HG03378 (cell line): ENCODE measurements around the gene RNF121.

Source experiments
- ATAC-seq: cut with Tn5 transposase; IDR thresholded peaks from one replicate; pipeline ENCODE4 v1.9.1; 2021; ENCODE audit warnings: mild to moderate bottlenecking, moderate library complexity; ENCODE audit not compliant: unreplicated experiment

The RNF121 gene

DNA sequence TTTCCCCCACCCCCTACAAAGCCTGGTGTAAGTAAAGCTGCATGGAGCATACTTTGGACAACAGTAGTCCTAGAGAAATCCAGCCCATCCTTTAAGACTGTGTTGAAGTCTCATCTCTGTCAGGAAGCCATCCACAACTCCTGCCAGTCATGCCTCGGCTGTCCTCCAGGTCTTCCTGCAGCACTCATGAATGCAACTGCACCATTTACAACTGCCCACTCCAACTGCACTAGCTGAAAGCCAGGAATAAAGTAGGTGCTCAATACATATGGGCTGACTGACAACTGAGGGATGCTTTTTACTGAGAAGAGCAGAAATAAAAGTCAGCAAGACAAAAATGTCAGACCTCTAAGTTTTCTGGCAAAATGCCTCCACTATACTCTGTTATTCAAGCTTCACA lies 97.2 kb downstream of the RNF121 start:
- no peak for ATAC-seq

DNA sequence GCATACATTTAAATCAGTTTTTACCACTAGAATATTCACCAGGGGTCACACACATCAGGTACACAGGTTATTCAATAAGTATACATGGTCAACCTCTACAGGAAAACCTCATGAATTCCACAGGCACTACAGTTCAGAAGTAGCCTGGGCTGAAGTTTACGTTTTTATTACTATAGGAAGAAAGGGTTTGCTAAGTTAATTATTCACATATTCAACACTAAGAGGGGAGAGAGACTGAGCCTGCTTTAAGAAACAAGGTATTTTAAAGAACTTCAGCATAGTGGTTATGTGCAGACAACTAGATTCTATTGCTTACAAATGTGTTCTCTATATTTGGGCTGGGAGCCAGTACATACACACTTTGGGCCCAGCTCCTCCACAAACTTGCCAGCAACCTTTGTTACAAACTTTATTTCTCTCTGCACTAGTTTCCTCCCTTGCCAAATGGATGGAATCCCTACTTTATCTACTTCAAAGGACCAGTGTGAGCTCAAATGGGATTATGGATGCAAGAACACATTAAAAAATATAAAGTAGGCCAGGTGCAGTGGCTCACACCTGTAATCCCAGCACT lies 101.7 kb downstream of the RNF121 start:
- no peak for ATAC-seq

DNA sequence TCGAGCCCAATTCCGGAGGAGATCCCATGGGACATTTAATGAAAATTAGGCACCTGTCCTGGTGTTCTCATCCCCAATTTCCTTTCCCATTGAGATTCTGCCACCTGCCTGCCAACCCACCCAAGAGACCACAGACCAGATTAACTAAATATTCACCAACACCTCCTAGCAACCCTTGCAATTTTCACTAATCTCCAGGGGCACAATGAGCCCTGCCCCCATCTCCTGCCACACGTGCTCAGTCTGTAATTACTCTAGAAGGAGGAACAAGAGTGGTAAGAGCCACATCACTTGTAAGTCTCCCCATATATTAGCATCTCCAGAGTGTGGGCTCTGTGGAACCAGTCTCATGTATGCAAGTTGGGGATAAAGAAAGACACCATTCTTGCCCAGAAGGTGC lies 107.8 kb downstream of the RNF121 start:
- no peak for ATAC-seq

DNA sequence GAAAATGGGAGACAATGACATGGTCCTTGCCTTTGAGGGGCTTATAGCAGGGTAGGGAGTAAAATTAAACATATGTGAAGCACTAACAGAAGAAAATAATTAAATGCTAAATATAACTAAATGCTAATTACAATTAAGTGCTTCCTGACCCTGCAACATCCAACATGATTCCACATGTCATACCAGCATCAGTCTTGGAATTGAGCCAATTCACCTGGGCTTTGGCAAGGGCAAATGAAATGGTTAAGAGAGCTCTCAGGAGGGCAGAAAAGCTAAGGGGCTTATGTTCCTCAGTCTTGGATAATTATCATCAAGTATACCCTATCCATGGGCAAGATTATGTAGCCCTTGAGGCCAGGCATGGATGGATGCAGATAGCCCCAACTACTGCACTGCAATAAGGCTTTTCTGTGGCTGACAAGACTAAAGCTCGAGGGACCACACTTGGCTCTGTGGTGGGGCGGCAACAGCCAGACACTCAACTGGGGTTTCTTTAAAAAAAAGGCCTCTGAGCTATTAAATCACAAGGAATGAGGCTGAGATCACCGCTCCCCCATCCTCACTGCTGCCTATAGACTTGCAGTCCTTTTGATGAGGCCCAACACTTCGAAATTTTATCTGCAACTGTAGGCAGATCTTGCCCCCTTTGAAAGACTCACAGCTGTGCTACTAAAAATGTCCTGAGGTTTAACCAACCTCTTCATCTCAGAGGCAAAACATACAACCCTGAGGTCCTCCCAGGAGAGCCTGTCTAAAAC lies 108.9 kb downstream of the RNF121 start:
- ATAC-seq: no peak

DNA sequence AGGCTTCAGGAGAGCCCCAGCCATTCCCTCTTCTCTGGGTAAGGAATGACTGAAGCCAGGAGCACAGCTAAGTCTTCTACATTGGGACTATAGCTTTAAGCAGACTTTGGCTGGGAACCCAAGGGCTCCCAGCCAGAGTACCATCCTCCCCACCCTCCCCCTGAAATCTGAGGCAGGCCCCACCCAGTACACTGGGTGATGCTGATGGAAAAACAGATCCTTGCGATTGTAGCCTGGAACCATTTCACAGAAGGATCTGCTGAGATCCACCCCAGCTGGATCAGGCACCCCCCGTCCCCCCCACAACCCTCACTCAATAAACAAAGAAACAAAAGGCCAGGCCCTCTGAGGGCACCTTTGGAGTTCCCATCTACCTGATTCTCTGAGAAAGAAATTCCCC lies 109.6 kb downstream of the RNF121 start:
- no peak for ATAC-seq

DNA sequence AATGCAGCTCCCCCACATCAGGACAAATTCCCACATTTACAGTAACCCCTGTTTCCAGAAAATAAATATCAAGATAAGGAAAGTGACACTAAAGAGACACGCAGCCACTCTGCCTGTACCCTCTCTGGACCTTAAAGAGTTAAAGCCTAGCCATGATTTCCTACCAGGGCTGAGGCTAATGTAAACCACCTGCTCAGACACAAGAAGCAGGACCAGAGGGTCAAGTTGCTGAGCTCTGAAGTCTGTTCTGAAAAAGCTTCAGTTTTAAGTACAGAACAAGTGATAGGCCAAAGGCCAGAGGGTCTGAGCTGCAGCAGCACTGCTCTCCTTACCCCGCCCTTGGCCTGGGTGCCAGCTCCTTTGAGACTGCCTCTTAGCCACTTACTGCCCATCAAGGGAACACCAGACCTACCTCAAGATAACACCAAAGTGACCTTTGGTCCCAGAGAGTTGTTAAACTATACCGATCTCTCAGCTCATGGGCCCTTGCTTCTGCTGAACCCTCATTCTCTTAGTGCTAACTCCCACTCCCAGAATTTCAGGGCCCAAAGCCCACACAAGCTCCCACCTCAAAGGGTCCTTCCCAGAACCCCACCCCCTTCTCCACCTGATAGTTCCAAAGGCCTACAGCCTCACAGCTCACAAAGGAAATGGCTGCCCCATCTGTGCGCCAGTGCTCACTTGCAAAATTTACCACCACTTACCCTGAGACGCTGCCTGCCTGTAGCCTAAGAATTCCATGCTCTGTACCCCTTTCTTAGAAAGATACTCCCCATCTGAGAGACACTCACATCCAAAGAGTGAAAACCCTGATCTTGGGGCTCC lies 110.4 kb downstream of the RNF121 start:
- no peak for ATAC-seq

DNA sequence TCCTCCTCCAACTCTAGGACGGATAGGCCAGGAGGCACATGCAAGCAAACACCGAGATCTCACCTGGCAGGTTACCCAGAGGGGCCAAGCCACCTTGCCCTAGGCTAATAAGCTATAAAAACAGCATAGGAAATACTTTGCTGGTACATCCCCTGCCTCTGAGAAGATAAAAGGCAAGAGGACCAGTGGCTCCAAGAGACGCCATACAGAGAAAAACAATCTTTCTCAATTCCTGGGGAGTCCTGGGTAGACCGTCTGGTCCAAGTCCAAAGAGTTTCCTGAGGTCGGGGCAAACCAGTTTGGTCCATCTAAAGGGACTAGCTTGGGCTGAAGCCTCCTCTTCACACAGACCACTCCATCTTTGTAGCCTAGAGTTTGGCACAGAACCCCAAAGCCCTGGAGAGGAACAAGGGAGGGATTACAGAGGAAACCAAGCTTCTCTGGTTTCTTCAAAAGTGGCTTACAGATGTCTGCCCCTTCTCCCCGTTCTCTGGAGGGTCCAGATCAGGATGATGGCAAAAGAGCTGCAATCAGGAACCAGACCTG lies 111.1 kb downstream of the RNF121 start:
- ATAC-seq: no peak

DNA sequence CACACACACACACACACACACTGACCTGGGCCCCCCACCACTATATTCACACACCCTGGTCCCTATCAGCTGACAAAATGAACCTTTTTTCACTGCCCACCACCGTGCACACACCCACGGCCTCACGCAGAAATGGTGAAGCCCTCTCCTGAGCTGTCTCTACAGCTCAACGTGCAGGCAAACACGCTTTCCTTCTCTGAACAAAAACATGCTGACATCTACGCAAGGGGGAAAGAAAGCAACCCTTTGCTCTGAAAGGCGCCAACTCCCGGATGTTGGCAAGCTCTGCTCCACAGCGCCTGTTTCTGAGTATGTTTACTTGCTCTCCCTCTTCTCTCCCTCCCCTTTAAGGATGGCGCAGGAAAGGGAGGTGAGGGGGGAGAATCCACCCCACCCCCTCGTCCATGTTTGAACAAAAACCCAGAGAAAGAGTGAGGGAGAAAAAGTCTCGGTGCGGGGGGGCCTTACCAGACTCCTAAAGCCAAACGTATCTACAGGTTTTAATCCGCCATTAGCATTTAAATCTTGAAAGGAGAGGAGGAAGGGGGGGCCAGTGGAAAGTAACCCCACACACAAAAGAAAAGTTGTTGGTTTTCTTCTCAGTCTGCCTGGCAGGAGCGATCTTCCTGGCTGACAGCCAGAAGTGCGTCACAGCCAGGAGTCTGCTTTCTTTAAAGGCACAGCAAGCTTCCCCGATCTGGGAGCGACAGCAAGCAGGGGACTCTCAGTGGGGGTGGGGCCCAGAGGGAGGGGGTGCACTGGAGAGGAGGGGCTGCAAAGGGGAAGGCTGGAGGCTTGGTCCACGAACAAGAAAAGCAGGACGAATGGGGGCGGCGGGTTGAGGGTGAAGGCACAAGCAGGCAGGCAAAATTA lies 111.9 kb downstream of the RNF121 start:
- ATAC-seq: no peak

DNA sequence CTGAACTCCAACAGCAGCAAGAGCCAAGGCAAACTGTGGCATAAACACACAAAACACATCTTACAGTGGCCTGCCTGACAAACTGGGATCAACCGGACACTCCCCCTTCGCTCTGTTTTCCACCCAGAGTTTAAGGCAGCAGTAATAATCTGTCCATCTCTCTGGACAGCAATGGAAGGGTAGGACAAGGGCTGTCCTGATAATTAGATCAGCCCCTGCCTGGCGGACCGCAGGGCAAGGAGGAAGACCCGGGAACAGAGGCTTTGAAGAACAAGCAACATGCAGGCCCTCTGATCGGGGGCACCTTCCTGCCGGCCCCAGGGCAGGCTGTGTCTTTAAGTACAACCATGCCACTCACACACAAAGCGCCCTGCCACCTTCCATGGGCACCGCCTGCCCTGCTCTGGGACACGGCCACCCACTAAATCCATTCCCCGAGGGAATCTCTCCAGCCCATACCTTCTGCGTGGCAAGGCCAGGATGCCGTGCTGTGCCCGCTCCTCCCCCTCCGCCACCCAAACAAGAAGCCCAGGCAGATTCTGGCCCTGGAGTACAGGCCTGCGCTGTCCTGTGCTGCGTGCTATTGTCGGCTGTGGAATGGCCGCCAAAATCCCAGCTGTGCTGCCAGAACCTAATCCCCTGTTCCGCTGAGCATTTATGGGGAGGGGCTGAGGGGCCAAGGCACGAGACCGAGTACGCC lies 112.7 kb downstream of the RNF121 start:
- no peak for ATAC-seq

DNA sequence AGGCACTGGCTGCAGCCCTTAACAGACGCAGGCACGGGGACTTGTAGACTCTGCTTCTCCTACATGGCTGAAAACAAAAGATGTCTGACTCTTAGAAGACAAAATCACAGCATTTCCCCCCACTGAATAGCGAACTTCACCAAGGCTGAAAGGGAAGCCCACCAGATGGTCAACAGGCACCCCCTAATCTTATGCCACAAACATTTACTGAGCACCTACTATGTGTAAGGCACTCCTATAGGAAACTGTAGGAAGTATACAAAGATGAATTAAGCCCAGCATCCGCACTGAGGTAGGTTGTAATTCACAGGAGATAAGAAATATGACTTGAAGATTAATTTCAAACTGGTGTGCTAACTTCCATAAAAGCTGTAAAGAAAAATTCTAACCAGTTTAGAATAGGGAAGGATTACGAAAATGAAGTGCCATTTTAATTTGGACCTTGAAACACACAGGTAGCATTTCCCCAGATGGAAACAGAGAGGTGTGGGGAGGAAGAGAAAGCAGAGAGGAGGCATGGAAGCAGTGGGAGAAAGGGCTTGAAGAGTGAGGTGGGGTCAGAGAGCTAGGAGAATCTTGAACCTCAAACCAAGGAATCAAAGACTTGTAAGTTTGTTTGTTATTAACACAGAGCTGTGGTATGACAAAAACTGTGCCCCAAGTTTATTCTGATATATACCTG lies 113.4 kb downstream of the RNF121 start:
- ATAC-seq: no peak

DNA sequence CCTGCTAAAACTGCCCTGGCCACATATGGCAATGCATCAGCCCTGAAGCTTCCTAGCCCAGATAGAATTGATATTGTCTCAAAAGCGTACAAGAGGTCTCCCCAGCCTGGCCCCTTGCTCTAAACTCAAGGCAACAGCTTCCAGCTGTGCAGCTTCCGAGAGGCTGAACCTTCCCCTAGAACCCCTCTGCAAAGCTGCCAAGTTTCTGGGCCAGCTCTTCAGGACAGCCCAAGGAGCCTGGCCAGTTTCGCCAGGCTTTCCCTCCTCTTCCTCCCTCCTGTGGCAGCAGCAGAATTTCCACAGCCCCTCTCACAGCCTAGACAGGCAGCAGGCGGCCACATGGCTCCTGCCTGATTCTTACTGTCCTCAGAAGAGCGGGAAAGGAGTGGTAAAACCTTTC lies 117.0 kb downstream of the RNF121 start:
- ATAC-seq: no peak
